ENCODE data around the gene MLH1.

DNA sequence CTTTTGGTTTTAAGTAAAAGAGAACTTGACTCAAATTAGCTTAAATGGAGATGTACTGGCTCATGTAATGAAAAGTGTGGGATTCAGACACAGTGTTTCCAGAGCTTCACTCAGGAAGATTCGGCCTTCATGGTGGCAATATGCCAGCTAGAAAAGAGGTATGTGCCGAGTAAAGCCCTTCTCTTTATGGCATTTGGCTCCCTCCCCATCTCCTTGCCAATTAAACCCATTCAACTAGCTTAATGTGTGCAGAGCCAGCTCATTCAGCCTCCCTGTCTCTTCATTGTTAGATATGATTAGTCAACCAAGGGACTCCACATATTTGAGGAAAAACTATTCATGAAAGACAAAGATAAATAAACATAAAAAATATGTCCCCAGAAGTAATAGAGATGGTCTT, 33.5 kb upstream of the MLH1 start:
- no peak for TF ChIP-seq SIN3A (IDR thresholded peaks at IDR 0.05; ENCODE audit: borderline replicate concordance, insufficient read depth, low read depth, low read length)
- TF ChIP-seq, protein P1, sequence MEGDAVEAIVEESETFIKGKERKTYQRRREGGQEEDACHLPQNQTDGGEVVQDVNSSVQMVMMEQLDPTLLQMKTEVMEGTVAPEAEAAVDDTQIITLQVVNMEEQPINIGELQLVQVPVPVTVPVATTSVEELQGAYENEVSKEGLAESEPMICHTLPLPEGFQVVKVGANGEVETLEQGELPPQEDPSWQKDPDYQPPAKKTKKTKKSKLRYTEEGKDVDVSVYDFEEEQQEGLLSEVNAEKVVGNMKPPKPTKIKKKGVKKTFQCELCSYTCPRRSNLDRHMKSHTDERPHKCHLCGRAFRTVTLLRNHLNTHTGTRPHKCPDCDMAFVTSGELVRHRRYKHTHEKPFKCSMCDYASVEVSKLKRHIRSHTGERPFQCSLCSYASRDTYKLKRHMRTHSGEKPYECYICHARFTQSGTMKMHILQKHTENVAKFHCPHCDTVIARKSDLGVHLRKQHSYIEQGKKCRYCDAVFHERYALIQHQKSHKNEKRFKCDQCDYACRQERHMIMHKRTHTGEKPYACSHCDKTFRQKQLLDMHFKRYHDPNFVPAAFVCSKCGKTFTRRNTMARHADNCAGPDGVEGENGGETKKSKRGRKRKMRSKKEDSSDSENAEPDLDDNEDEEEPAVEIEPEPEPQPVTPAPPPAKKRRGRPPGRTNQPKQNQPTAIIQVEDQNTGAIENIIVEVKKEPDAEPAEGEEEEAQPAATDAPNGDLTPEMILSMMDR (IDR thresholded peaks at IDR 0.05) = no peak
- no peak for TF ChIP-seq POLR2AphosphoS5 (IDR thresholded peaks at IDR 0.05; ENCODE audit: low read depth, low read length)
- TF ChIP-seq, protein P2, sequence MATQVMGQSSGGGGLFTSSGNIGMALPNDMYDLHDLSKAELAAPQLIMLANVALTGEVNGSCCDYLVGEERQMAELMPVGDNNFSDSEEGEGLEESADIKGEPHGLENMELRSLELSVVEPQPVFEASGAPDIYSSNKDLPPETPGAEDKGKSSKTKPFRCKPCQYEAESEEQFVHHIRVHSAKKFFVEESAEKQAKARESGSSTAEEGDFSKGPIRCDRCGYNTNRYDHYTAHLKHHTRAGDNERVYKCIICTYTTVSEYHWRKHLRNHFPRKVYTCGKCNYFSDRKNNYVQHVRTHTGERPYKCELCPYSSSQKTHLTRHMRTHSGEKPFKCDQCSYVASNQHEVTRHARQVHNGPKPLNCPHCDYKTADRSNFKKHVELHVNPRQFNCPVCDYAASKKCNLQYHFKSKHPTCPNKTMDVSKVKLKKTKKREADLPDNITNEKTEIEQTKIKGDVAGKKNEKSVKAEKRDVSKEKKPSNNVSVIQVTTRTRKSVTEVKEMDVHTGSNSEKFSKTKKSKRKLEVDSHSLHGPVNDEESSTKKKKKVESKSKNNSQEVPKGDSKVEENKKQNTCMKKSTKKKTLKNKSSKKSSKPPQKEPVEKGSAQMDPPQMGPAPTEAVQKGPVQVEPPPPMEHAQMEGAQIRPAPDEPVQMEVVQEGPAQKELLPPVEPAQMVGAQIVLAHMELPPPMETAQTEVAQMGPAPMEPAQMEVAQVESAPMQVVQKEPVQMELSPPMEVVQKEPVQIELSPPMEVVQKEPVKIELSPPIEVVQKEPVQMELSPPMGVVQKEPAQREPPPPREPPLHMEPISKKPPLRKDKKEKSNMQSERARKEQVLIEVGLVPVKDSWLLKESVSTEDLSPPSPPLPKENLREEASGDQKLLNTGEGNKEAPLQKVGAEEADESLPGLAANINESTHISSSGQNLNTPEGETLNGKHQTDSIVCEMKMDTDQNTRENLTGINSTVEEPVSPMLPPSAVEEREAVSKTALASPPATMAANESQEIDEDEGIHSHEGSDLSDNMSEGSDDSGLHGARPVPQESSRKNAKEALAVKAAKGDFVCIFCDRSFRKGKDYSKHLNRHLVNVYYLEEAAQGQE (IDR thresholded peaks at IDR 0.05; ENCODE audit: insufficient read depth in 1 of 2, low read depth in 2 of 2, low read length in 1 of 2) = no peak
